Fibroblast of peridontal ligament (primary cell): ENCODE measurements around the gene TET1.
"Not testable (repeated sequence)": the region's sequence is repeated elsewhere in the genome, so short reads cannot be mapped to it uniquely, and the experiment has no call there.

ENCODE experiments used
- DNase-seq: peaks from one replicate; pipeline ENCODE4 v3.0.0-alpha.2; 2010; ENCODE audit errors: extremely low read depth

Gene TET1

DNA sequence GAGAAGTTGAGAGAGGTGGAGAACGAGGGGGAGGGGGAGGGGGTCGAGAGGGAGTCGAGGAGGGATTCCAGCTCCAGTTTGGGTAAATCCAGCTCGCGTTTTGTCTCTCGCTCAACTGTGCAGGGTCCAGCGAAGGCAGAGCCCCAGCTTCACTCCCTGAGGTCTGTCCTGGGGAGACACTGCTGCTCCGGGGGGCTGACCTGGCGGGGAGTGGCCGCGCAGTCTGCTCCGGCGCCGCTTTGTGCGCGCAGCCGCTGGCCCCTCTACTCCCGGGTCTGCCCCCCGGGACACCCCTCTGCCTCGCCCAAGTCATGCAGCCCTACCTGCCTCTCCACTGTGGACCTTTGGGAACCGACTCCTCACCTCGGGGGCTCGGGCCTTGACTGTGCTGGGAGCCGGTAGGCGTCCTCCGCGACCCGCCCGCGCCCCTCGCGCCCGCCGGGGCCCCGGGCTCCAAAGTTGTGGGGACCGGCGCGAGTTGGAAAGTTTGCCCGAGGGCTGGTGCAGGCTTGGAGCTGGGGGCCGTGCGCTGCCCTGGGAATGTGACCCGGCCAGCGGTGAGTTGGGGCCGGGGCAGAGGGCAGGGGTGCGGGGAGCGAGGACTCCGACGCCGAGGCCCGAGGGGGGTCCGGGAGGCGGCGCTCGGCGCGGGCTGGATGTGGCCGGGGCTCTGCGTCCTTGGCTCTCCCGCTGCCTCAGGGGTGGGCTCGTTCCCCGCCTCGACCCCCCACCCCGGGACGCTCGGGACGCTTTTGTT is at the start of gene TET1:
TSS of gene TET1 (plus strand) at position 152 of the 757 bp plus-strand sequence. CDS start 12,002 bp downstream, outside the sequence.
- no peak for DNase-seq

DNA sequence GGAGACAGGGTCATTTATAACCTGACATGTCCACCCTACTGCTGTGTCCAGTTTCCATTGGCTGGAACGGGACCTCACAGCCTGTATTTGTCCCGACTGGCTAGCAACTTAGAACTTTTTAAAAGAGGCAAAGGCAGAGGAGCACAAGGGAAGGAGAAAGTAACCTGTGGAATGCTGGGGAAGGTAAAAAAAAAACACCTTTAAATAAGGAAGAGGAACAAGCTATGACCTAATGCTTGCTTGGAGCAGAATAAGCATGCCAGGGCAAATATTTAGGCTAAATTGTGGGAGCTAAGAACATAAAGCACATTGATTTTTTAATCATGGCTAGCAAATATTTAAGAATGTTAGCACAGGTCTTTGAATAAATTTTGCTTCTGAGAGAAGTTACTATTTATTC is 43.9 kb upstream of the TET1 start:
- DNase-seq = not testable (repeated sequence)

DNA sequence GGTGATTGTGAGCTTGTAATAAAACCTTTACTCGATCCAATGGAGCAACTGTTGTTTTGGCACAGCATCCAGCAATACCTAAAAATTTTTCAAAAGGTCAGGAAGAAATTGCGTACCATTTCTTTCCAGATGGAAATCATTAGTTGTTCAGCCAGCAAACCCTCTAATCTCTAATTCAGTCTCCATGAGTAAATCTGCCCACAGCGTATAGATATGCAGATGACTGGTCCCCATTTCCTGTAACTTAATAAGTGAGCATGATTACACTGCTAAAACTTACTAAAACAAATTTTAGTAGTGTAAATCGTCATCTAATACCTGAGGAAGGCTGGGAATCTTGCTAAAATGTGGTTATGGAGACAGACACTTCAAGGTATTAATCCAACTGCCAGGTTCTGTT is 43.4 kb upstream of the TET1 start:
- DNase-seq = peak; percentile 76

DNA sequence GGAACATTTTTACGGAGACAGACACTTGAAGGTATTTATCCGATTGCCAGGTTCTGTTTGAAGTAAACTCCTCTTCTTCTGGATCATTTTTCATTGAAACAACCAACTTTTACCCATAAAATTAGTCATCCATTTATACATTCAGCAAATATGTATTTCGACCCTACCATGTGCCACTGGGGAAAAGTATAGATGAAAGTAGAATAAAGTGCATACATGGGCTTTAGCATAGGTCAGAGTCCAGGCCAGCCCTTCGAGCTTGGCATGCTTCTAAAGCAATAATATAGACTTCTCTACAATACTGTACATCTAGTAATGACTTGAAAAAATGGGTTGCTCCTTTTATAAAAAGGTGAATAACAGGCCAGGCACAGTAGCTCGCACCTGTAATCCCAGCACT is 42.9 kb upstream of the TET1 start:
- DNase-seq = no peak

- DNase-seq = not testable (repeated sequence)
Measured at GRCh38 chr10:68518609-68519008, 41.5 kb upstream of the TET1 start.

- DNase-seq = not testable (repeated sequence)
Measured at GRCh38 chr10:68525490-68526038, 34.6 kb upstream of the TET1 start.

GRCh38 chr10:68526634-68527307 is 33.4 kb upstream of the TET1 start:
- DNase-seq = no peak

DNA sequence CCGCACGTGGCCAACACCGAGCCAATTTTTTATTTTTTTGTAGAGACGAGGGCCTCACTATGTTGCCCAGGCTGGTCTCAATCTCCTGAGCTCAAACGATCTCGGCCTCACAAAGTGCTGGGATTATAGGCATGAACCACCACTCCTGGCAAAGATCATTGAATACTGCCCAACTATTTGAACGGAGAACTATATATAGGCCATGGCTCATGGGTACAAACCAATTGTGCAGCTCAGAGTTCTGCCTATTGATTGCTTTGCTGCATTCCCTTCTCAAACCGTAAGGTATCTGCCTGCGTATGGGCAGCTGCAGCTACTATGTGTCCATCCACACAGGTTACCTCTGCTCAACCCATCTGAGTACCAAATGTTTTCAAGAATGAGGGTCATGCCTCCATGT is 23.2 kb upstream of the TET1 start:
- DNase-seq = no peak

DNA sequence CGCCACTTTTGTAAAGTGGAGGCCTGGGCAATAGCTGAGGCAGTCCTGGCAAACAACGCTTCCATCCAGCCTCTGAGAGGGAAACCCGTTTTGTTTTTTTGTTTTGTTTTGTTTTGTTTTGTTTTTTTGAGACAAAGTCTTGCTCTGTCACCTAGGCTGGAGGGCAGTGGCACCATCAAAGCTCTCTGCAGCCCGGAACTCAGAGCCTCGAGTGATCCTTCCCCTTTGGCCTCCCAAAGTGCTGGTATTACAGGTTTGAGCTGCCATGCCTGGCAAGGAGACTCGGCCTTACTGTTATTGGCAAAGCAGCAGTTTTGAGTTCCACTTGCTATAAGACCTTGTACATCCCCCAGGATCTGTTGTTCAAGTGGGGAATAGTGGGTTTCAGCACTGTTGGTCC is 22.3 kb upstream of the TET1 start:
- DNase-seq = no peak

DNA sequence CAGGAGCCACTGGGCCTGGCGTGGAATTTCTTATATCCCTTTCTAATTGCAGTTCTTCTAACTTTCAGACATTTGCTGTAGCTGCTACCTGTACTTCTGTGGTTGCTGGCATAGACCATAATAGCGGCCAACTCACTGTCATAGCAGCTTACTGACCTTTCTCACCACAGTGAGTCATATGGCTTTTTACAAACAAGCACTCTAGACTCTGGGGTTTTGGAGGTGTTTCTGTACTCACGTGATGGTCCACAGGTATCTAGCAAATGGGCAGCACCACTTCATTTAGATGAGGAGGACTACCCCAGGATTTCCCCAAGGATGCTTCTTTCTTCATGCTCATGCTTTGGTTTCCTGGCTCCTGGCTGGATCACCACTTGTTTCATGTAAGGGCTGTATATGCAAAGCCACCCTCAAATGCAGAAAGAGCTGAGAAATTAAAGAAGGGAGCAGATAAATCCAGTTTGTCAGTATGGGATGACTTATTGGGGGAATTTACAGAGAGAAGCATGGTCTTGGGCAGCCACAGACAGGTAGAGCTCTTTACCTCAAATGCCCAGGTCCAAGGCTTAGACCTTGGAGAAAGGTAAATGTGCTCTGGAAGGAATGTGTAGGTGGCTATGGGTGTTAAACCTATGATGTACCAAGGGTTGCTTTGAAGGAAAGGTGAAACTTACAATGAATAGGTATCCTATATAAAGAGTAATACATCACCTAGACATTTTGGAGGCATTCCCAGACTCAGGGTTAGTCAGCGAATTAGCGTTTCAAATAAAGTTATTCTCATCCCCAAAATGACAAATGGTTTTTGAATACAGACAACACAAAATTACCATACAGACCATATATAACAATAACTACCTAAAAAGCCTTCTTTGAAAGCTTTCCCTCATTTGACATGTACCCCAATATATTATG is 16.9 kb upstream of the TET1 start:
- no peak for DNase-seq

DNA sequence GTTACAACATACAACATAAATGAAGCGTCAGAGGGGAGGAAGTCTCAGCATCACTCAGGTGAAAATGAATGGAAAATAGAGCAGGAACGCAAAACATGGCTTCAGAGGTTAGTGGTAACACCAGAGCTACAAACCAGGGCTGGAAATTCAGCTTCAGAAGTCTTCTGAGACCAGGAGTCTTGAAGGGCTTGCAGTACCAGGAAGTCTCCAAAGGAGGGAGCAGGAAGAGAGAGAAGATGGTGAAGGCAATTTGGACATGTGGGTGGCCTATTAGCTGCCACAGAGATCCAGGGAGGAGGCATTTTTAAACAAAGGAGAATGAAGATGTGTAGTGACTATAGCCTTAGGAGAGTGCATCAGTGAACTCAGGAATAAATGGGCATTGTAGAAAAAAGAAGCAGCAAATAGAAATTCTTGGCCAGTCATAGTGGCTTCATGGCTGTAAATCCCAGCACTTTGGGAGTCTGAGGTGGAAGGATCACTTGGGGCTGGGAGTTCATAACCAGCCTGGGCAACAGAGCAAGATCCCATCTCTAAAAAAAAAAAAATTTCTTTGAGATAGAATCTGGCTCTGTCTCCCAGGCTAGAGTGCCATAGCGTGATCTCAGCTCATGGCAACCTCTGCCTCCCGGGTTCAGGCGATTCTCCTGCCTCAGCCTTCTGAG is 9.3 kb upstream of the TET1 start:
- peak; percentile 88 for DNase-seq

GRCh38 chr10:68553138-68553537 is 7.0 kb upstream of the TET1 start:
- no peak for DNase-seq

DNA sequence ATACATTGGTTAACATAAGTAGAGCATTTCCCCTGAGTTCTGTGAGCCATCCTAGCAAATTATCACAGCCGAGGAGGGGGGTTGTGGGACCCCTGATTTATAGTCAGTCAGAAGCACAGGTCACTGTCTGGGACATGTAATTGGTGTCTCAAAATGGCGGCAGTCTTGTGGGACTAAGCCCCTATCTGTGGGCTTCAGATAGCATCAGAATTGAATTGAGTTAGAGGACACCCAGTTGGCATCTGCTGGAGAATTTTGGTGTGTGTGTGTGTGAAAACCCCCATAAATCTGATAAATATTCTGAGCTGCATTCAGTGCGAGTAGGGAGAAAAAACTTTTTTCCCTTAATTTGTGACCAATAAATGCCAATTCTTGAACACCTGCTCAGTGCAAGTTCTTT is 6.5 kb upstream of the TET1 start:
- no peak for DNase-seq

DNA sequence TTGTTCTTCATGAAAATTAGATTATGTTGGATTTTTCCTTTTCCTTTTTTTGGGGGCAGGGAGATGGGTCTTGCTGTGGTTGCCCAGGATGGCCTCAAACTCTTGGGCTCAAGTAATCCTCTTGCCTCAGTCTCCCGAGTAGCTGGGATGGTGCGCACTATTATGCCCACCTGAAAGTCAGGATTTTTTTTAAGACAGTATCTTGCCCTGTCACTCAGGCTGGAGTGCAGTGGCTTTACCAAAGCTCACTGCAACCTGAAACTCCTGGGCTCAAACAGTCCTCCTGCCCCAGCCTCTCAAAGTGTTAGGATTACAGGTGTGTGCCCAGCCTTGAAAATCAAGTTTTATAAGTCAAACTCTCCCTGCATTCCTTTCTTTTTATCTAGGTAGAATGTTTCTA is 1.7 kb upstream of the TET1 start:
- no peak for DNase-seq

- no peak for DNase-seq
Measured at GRCh38 chr10:68559251-68559650, 886 bp upstream of the TET1 start.

- DNase-seq = no peak
Measured at GRCh38 chr10:68559841-68560185, 324 bp upstream of the TET1 start.

- no peak for DNase-seq
Measured at GRCh38 chr10:68560943-68561864, 1.1 kb downstream of the TET1 start.

DNA sequence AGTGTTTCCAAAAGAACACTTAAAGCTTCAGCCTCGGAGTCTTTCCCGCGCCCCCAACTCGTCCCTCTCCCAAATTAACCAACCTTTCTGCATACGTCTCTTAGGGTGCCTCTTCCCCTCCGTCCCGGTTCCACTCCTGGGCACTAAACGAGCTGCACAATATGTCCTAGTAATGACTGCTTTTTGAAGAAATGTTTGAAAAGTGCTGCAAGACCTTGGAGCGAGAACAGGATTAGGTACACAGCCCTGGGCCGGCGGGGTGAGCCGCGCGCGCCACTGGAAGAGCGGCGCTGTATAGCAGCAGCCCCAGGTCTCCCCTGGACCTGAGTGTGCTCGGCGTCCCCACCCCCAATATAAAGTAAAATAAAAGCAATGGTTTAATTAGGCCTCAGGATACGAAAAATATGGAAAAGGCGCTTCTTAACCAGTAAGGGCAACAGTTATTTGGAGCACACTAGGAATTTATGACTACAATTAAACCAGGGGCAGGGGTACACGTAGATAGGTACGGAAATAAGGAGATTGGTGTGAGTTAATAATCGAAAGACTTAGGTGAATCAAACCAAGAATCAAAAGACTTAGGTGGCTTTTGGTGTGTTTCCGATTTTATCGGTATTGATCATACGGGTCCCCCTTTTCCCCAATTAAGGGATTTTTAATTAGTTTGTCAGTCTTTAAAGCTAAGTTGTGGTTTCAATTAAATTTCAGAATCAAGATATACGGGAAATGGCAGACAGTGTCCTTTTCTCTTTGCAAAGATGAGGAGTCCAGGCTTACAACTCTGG is 1.9 kb downstream of the TET1 start:
- no peak for DNase-seq

- DNase-seq = peak; percentile 52
Measured at GRCh38 chr10:68562661-68563570, 2.8 kb downstream of the TET1 start.
